Panc1 (cell line): ENCODE results near the gene CAV3. TPM values are rescaled to one million over a fixed set of nuclear protein-coding genes. Genes with fewer than 3 reads are reported as not detected.

Experiments used
- ATAC-seq: fragments of 200-7000 bp; cut with Tn5 transposase; 2 replicates; pipeline ENCODE4 v1.9.1; 2020; ENCODE audit warnings: mild to moderate bottlenecking, moderate library complexity
- BruUV-seq: library from RNA; stranded (reverse); fragments of 400-500 nt; replicated peaks from 2 replicates; lab custom pipeline; 2021; lab: Mats Ljungman, UMichigan
- CTCF ChIA-PET: fragments of 300-600 bp; sonication (Branson Sonifier 250); formaldehyde crosslinking; loops from one replicate; lab custom pipeline; 2022; ENCODE audit warnings: antibody characterized with exemption; lab: Charles Lee
- POLR2A ChIA-PET: fragments of 300-600 bp; sonication (Branson Sonifier 250); formaldehyde crosslinking; loops from one replicate; lab custom pipeline; 2022; ENCODE audit warnings: antibody characterized with exemption; lab: Charles Lee
- DNase-seq: peaks from one replicate; pipeline ENCODE4 v3.0.0-alpha.2; 2010; ENCODE audit warnings: low read depth, low spot score
- H3K27ac ChIP-seq: 2 replicates; pipeline ENCODE4 v1.5.1; 2011; ENCODE audit warnings: mild to moderate bottlenecking, low read length, inconsistent platforms
- H3K27me3 ChIP-seq: fragments of 200-500 bp; sonication (Bioruptor generic); 2 replicates; pipeline ENCODE4 v1.6.0; 2014; ENCODE audit warnings: low read length, inconsistent platforms; ENCODE audit not compliant: control insufficient read depth, insufficient read depth
- H3K36me3 ChIP-seq: fragments of 200-500 bp; sonication (Bioruptor generic); 2 replicates; pipeline ENCODE4 v1.5.1; 2014; ENCODE audit warnings: inconsistent platforms, mild to moderate bottlenecking, low read length, moderate library complexity; ENCODE audit not compliant: control insufficient read depth, insufficient read depth
- H3K4me1 ChIP-seq: 2 replicates; pipeline ENCODE4 v1.5.1; 2011; ENCODE audit warnings: inconsistent platforms, mild to moderate bottlenecking, low read length, moderate library complexity; ENCODE audit not compliant: control insufficient read depth, insufficient read depth
- H3K4me3 ChIP-seq, 2 experiments: 2 replicates each; pipeline ENCODE4 v1.5.1; 2011 to 2012; ENCODE audit warnings: low read depth in 2 of 2, low read length in 2 of 2, mild to moderate bottlenecking in 2 of 2, inconsistent platforms in 1 of 2, moderate library complexity in 1 of 2
- H3K9me3 ChIP-seq: fragments of 200-500 bp; sonication (Bioruptor generic); 2 replicates; pipeline ENCODE4 v1.5.1; 2014; ENCODE audit warnings: low read depth, mild to moderate bottlenecking, inconsistent platforms, low read length, moderate library complexity; ENCODE audit not compliant: control insufficient read depth, insufficient read depth
- CTCF ChIP-seq: fragments of 450-650 bp; IDR thresholded peaks from 2 replicates; pipeline ENCODE4 v1.5.1; 2017; ENCODE audit warnings: mild to moderate bottlenecking
- POLR2AphosphoS5 ChIP-seq: IDR thresholded peaks from 2 replicates; pipeline ENCODE4 v1.6.1; 2012; ENCODE audit warnings: mild to moderate bottlenecking, low read depth, low read length, moderate library complexity
- SIN3A ChIP-seq: IDR thresholded peaks from 2 replicates; pipeline ENCODE4 v1.6.1; 2012; ENCODE audit warnings: low read depth, mild to moderate bottlenecking, low read length, moderate library complexity, borderline replicate concordance; ENCODE audit not compliant: insufficient read depth
- TCF7L2 ChIP-seq: IDR thresholded peaks from 2 replicates; pipeline ENCODE4 v1.6.1; 2011; ENCODE audit warnings: mild to moderate bottlenecking, low read depth, low read length, inconsistent platforms
- in situ Hi-C: cut with HindIII; loops from 2 replicates; pipeline ENCODE4 v1.10.0; 2016; ENCODE audit warnings: low sequenced_read_pairs, low pct_unique_long_range_greater_than_20kb
- intact Hi-C: fragments of 100-400 bp; cut with micrococcal nuclease; formaldehyde crosslinking; loops from one replicate; pipeline ENCODE4 v1.10.0; 2022; ENCODE audit not compliant: unreplicated experiment
- total RNA-seq: library from RNA; stranded (reverse); gene quantifications from one replicate; pipeline ENCODE4 v1.2.1, GENCODE V29; 2021; ENCODE audit not compliant: unreplicated experiment
- TF ChIP-seq, protein P1 (sequence below), 2 experiments: IDR thresholded peaks; 2 replicates each; pipeline ENCODE4 v1.6.1; 2011 to 2012; ENCODE audit warnings: low read depth in 2 of 2, control low read depth in 1 of 2, low read length in 1 of 2, mild to moderate bottlenecking in 1 of 2, moderate library complexity in 1 of 2; ENCODE audit not compliant: insufficient read depth in 1 of 2

The CAV3 gene
- total RNA-seq, 1 experiment from 2014 or later, result not detected

DNA sequence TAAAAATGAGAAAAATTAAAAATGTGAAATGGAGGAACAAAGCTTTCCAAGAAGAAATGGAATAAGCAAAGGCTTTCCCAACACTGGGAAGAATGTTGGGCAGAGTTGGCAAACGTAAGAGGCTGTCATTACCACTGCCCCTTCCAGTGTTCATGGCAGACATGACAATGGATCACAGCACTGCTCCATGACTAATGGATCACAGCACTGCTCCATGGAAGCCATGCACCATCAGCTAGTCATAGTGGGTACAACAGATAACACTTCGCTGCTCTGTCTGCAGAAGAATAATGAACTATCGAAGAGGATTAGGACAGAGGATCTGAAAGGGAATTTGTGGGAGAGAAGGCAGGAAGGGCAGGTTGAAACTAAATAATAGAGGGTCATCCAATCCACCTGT, 5.0 kb downstream of the CAV3 start:
- Histone ChIP-seq H3K27me3 (no peaks in the 10 kb centered on the region), H3K4me1 (peaks cover 5% of the 10 kb centered on the region), H3K4me3 (no peak overlapping the region), H3K36me3 (no peaks in the 10 kb centered on the region), H3K9me3 (no peaks in the 10 kb centered on the region), H3K27ac (no peak overlapping the region)
- in situ Hi-C loops (no loop called here), intact Hi-C loops (no loop called here)
- ChIA-PET POLR2A (no interaction called here), CTCF (no interaction called here)
- TF ChIP-seq POLR2AphosphoS5, result no peak
- ATAC-seq (no peak), DNase-seq (no peak)
- BruUV-seq, result no TSS peak

DNA sequence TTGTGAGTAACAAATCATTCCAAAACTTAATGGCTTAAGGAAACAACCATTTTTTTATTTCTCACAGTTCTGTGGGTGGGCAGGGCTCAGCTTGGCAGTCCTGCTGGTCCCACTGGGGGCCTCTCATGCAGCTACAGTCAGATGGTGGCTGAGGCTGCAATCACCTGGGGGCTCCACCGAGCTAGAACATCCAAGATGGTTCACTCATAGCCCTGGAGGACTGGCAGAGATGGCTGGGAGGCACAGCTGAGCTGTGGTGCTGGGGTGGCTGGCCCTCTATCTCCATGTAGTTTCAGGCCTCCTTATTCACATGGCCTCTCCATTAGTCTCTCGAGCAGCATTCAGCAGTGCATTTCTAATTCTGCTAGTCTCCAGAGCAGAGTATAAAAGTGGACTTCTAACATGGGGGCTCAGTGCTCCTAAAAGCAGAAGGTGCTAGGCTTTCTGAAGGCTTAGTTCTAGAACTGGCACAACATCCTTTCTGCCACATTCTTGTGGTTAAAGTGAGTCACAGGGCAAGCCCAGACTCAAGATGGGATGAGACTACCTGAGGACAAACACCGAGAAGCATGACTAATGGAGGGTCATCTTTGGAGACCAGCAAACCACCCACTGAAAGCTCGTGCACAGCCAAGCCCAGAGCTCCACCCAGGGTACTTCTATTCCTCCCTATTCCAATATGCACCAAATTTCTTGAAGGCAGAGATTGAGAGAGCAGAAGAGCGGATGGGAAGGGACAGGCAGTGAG, 6.3 kb downstream of the CAV3 start:
- ChIA-PET CTCF (interaction anchor here (0.6 kb wide), 1 partner anchor 464 kb away, joined by 3 read pairs; no protein-coding TSS in a partner anchor), POLR2A (no interaction called here)
- Histone ChIP-seq H3K9me3 (no peaks in the 10 kb centered on the region), H3K27me3 (no peaks in the 10 kb centered on the region), H3K4me3 (no peak overlapping the region), H3K36me3 (no peaks in the 10 kb centered on the region), H3K4me1 (peaks cover 5% of the 10 kb centered on the region), H3K27ac (no peak overlapping the region)
- TF ChIP-seq, protein P1, sequence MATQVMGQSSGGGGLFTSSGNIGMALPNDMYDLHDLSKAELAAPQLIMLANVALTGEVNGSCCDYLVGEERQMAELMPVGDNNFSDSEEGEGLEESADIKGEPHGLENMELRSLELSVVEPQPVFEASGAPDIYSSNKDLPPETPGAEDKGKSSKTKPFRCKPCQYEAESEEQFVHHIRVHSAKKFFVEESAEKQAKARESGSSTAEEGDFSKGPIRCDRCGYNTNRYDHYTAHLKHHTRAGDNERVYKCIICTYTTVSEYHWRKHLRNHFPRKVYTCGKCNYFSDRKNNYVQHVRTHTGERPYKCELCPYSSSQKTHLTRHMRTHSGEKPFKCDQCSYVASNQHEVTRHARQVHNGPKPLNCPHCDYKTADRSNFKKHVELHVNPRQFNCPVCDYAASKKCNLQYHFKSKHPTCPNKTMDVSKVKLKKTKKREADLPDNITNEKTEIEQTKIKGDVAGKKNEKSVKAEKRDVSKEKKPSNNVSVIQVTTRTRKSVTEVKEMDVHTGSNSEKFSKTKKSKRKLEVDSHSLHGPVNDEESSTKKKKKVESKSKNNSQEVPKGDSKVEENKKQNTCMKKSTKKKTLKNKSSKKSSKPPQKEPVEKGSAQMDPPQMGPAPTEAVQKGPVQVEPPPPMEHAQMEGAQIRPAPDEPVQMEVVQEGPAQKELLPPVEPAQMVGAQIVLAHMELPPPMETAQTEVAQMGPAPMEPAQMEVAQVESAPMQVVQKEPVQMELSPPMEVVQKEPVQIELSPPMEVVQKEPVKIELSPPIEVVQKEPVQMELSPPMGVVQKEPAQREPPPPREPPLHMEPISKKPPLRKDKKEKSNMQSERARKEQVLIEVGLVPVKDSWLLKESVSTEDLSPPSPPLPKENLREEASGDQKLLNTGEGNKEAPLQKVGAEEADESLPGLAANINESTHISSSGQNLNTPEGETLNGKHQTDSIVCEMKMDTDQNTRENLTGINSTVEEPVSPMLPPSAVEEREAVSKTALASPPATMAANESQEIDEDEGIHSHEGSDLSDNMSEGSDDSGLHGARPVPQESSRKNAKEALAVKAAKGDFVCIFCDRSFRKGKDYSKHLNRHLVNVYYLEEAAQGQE (IDR thresholded peaks at IDR 0.05; ENCODE audit: insufficient read depth in 1 of 2, low read depth in 2 of 2, low read length in 1 of 2), result no peak
- no peak for TF ChIP-seq SIN3A
- no peak for TF ChIP-seq POLR2AphosphoS5
- no peak for TF ChIP-seq TCF7L2
- TF ChIP-seq CTCF, result no peak
- intact Hi-C loops (no loop called here), in situ Hi-C loops (no loop called here)
- ATAC-seq (peak; percentile 68), DNase-seq (peak; percentile 72)
- BruUV-seq, result no TSS peak
